ENCODE results near the gene KLHL17. TPM values are rescaled to one million over a fixed set of nuclear protein-coding genes. Genes with fewer than 3 reads are reported as not detected.

The KLHL17 gene
- total RNA-seq, 1 experiment from 2014 or later = 58.8 TPM

- in situ Hi-C loops (cut with HindIII; ENCODE audit: low pct_unique_long_range_greater_than_20kb, low sequenced_read_pairs) = no loop called here
- CTCF ChIA-PET = no interaction called here
Observed at GRCh38 chr1:963746-964525, 3.6 kb downstream of the KLHL17 start.

GRCh38 chr1:964691-965525 is 4.5 kb downstream of the KLHL17 start:
- in situ Hi-C loops (cut with HindIII; ENCODE audit: low pct_unique_long_range_greater_than_20kb, low sequenced_read_pairs) = no loop called here
- intact Hi-C loops (cut with micrococcal nuclease; ENCODE audit: unreplicated experiment) = no loop called here
- BruUV-seq (replicated peaks) = TSS peak; percentile 47
- CTCF ChIA-PET = no interaction called here
- peaks cover 13% of the 10 kb centered on the region for H3K4me1 ChIP-seq (ENCODE audit: control insufficient read depth, insufficient read depth, low read length)
- no peaks in the 10 kb centered on the region for H3K27me3 ChIP-seq (ENCODE audit: control insufficient read depth, insufficient read depth, low read length)
- ATAC-seq (no peak), DNase-seq (ENCODE audit: low read depth, low spot score) (no peak)
- TF ChIP-seq, protein P1, sequence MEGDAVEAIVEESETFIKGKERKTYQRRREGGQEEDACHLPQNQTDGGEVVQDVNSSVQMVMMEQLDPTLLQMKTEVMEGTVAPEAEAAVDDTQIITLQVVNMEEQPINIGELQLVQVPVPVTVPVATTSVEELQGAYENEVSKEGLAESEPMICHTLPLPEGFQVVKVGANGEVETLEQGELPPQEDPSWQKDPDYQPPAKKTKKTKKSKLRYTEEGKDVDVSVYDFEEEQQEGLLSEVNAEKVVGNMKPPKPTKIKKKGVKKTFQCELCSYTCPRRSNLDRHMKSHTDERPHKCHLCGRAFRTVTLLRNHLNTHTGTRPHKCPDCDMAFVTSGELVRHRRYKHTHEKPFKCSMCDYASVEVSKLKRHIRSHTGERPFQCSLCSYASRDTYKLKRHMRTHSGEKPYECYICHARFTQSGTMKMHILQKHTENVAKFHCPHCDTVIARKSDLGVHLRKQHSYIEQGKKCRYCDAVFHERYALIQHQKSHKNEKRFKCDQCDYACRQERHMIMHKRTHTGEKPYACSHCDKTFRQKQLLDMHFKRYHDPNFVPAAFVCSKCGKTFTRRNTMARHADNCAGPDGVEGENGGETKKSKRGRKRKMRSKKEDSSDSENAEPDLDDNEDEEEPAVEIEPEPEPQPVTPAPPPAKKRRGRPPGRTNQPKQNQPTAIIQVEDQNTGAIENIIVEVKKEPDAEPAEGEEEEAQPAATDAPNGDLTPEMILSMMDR (IDR thresholded peaks at IDR 0.05) = no peak
- TF ChIP-seq SIN3A (IDR thresholded peaks at IDR 0.05; ENCODE audit: borderline replicate concordance, insufficient read depth, low read depth, low read length) = no peak
- TF ChIP-seq, protein P2, sequence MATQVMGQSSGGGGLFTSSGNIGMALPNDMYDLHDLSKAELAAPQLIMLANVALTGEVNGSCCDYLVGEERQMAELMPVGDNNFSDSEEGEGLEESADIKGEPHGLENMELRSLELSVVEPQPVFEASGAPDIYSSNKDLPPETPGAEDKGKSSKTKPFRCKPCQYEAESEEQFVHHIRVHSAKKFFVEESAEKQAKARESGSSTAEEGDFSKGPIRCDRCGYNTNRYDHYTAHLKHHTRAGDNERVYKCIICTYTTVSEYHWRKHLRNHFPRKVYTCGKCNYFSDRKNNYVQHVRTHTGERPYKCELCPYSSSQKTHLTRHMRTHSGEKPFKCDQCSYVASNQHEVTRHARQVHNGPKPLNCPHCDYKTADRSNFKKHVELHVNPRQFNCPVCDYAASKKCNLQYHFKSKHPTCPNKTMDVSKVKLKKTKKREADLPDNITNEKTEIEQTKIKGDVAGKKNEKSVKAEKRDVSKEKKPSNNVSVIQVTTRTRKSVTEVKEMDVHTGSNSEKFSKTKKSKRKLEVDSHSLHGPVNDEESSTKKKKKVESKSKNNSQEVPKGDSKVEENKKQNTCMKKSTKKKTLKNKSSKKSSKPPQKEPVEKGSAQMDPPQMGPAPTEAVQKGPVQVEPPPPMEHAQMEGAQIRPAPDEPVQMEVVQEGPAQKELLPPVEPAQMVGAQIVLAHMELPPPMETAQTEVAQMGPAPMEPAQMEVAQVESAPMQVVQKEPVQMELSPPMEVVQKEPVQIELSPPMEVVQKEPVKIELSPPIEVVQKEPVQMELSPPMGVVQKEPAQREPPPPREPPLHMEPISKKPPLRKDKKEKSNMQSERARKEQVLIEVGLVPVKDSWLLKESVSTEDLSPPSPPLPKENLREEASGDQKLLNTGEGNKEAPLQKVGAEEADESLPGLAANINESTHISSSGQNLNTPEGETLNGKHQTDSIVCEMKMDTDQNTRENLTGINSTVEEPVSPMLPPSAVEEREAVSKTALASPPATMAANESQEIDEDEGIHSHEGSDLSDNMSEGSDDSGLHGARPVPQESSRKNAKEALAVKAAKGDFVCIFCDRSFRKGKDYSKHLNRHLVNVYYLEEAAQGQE (IDR thresholded peaks at IDR 0.05; ENCODE audit: insufficient read depth in 1 of 2, low read depth in 2 of 2, low read length in 1 of 2) = no peak
- TF ChIP-seq POLR2AphosphoS5 (IDR thresholded peaks at IDR 0.05; ENCODE audit: low read depth, low read length) = no peak
- no peak for TF ChIP-seq TCF7L2 (IDR thresholded peaks at IDR 0.05; ENCODE audit: low read depth, low read length)
- H3K36me3 ChIP-seq (ENCODE audit: control insufficient read depth, insufficient read depth, low read length) = no peaks in the 10 kb centered on the region
- H3K4me3 ChIP-seq (ENCODE audit: low read depth in 2 of 2, low read length in 2 of 2) = no peak overlapping the region
- no peak overlapping the region for H3K27ac ChIP-seq (ENCODE audit: low read length)
- POLR2A ChIA-PET = no interaction called here
- H3K9me3 ChIP-seq (ENCODE audit: control insufficient read depth, insufficient read depth, low read depth, low read length) = no peaks in the 10 kb centered on the region

More at GRCh38 chr1:963746-964525, 3.6 kb downstream of the KLHL17 start:
- H3K4me1 ChIP-seq (ENCODE audit: control insufficient read depth, insufficient read depth, low read length) = peaks cover 13% of the 10 kb centered on the region
- H3K36me3 ChIP-seq (ENCODE audit: control insufficient read depth, insufficient read depth, low read length) = no peaks in the 10 kb centered on the region; the same call in 1 of the 2 replicates
- POLR2A ChIA-PET = no interaction called here
- H3K27ac ChIP-seq (ENCODE audit: low read length) = no peak overlapping the region
- BruUV-seq (replicated peaks) = no TSS peak
- intact Hi-C loops (cut with micrococcal nuclease; ENCODE audit: unreplicated experiment) = no loop called here
- H3K4me3 ChIP-seq (ENCODE audit: low read depth in 2 of 2, low read length in 2 of 2) = no peak overlapping the region
- no peaks in the 10 kb centered on the region for H3K27me3 ChIP-seq (ENCODE audit: control insufficient read depth, insufficient read depth, low read length)
- TF ChIP-seq, protein P2 (IDR thresholded peaks at IDR 0.05; ENCODE audit: insufficient read depth in 1 of 2, low read depth in 2 of 2, low read length in 1 of 2) = no peak
- no peak for TF ChIP-seq SIN3A (IDR thresholded peaks at IDR 0.05; ENCODE audit: borderline replicate concordance, insufficient read depth, low read depth, low read length)
- TF ChIP-seq, protein P1 (IDR thresholded peaks at IDR 0.05) = no peak
- no peak for TF ChIP-seq TCF7L2 (IDR thresholded peaks at IDR 0.05; ENCODE audit: low read depth, low read length)
- TF ChIP-seq POLR2AphosphoS5 (IDR thresholded peaks at IDR 0.05; ENCODE audit: low read depth, low read length) = no peak
- ATAC-seq (no peak), DNase-seq (ENCODE audit: low read depth, low spot score) (no peak)
- H3K9me3 ChIP-seq (ENCODE audit: control insufficient read depth, insufficient read depth, low read depth, low read length) = no peaks in the 10 kb centered on the region
